Dendritic cell treated with granulocyte-macrophage colony-stimulating factor and Interleukin-4, amounts not matched to agents 40 ng/mL and 50 ng/mL, for 4 days (primary cell): Measurements from ENCODE around the gene PMVK.

Source experiments
- H3K27ac Mint-ChIP-seq: one replicate; pipeline ENCODE4 v1.8.0; 2022; ENCODE audit warnings: mild to moderate bottlenecking, mixed read lengths
- H3K27me3 Mint-ChIP-seq: one replicate; pipeline ENCODE4 v1.8.0; 2022; ENCODE audit warnings: mild to moderate bottlenecking, mixed read lengths
- H3K36me3 Mint-ChIP-seq: one replicate; pipeline ENCODE4 v1.8.0; 2022; ENCODE audit warnings: low read depth, mixed read lengths
- H3K4me1 Mint-ChIP-seq: one replicate; pipeline ENCODE4 v1.8.0; 2022; ENCODE audit warnings: low read depth, mixed read lengths
- H3K4me3 Mint-ChIP-seq: one replicate; pipeline ENCODE4 v1.8.0; 2022; ENCODE audit warnings: mild to moderate bottlenecking, moderate library complexity, mixed read lengths
- H3K9me3 Mint-ChIP-seq: one replicate; pipeline ENCODE4 v1.8.0; 2022; ENCODE audit warnings: mixed read lengths
- intact Hi-C: fragments of 100-400 bp; cut with micrococcal nuclease; formaldehyde crosslinking; loops from one replicate; pipeline ENCODE4 v1.15.0; 2022

PMVK gene

DNA sequence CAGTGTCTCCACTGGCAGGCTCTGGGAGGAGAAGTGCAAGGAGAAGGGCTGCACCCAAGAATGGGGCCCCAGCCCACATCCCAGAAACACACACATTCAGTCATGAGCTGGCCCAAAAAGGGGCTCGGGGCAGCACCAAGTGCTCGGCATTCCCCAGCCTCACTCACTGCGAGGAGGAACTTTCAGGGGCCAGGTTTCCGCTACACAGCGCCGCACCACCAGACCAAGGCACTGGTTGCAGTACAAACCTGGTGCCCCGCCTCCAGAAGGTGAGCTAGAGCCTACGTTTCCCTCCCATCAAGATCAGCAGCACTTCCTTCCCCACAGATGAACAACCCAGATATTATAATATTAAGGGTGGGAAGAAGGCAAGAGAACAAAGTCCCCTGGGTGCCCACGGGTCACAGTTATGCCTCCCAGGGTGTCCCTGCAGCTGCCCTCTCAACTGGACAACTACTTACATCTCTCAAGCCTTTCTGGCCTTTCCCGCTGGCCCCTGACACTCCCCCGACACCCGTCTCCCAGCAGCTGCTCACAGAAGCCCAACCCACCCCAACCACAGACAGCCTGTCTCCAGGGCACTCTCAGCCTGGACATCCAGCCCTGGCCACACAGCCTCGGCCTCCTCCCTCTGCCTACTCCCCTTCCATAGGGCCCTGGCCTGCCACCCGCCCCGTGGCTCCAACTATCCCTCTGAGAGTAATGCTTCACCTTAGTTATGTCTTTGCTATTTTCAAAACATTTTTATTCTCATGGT, 15.6 kb upstream of the PMVK start:
- Mint-ChIP-seq H3K4me1 (peaks cover 59% of the 10 kb centered on the region), H3K9me3 (no peaks in the 10 kb centered on the region), H3K27ac (peak overlapping the region; percentile 72), H3K36me3 (peaks cover 67% of the 10 kb centered on the region), H3K27me3 (no peaks in the 10 kb centered on the region), H3K4me3 (no peak overlapping the region)
- intact Hi-C loops: no loop called here

DNA sequence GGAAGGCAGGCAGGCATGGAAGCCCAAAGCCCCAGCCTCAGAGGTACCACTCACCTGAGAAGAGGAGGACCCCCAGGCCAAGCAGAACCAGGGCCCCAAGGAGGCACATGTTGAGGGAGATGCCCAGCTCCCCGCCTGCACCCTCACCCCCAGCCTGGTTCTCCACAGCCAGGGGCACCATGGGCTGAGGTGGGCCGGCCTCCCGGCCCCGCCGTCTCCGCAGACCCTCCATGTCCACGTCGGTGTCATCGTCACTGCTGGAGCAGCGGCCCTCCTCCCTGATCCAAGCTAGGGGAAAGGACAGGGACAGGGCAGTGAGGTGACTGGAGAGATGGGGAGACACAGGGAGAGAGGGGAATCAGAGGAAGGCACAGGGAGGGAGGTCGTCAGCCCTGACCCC, 11.6 kb upstream of the PMVK start:
- Mint-ChIP-seq H3K36me3 (peaks cover 84% of the 10 kb centered on the region), H3K4me3 (no peak overlapping the region), H3K27me3 (no peaks in the 10 kb centered on the region), H3K4me1 (peaks cover 52% of the 10 kb centered on the region), H3K27ac (peak overlapping the region; percentile 23), H3K9me3 (no peaks in the 10 kb centered on the region)
- intact Hi-C loops: no loop called here

DNA sequence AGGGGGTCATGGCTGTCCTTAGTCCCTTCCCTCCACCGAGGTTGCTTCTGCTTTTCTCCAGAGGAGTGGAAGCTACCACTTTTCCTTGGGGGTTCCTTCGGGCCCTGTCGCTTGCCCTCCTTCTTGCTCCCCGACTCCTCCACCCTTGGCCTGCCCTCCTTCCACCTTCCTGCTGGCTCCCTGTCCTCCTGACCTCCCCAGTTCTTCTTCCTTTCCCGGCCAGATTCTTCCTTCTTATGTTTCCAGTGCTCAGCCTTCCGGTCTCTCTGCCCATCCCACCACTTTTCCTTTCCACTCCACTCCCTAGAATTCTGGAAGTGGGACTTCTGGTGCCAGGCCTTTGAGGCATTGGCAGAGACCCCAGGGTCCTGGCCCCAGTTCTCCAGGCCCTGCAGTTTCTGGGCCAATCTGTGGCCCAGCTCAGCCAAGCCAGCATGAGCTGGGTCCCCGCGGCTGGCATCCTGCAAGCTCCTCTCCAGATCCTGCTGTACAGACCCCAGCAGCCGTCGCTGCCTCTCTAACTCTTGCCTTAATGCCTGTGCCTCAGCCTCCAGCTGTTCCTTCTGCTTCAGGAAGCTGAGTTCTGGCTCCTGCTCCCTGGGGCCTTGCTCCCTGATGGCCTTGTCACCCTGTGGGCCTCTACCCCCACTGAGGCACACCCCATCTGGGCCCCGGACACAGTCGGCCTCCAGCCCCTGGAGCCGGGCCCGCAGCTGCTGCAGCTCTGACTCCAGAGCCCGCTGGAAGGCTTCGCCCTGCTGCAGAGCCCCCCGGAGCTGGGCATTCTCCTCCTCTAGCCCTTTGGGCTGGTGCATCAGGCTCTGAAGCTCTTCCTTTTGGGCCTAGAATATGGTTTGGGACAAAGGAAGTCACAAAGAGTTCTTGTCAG, 9.7 kb upstream of the PMVK start:
- Mint-ChIP-seq H3K27me3 (no peaks in the 10 kb centered on the region), H3K9me3 (no peaks in the 10 kb centered on the region), H3K4me3 (no peak overlapping the region), H3K4me1 (peaks cover 52% of the 10 kb centered on the region), H3K36me3 (peaks cover 66% of the 10 kb centered on the region), H3K27ac (peak overlapping the region; percentile 47)
- intact Hi-C loops: no loop called here

DNA sequence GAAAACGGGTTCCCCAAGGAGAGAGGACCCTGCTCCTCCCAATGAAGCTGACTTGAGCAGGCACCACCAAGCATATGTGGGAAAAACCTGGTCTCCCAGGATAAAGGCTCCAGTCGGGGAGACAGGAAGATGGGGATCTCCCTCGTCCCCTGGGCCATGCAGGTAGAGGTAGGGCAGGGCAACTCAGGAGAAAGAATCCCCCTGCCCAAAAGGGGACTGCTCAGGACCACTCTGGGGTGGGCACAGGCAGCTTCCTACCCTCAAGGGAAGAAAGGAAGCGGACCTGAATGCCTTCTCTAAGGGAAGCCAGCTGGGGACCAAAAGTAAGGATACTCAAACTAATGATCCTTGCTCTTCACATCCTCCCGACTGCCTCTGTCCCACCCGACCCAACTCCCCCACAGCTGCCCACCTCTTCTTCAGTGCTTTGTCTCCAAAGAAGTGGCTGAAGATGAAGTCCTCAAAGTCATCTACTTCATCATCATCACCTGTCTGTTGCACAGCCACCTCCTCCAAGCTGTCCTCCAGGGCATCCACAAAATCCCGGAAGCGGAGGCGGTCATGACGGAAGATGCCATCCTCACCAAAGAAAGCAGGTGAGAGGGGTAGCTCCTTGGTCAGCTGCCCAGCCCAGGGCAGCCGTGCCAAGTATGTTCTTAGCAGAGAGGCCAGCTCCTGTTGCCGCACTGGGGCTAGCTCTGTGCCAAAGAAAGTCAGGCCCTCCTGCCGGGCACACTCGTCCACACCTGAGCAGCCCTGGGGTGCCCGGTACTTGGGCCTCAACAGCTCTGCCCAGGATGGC, 8.8 kb upstream of the PMVK start:
- peaks cover 57% of the 10 kb centered on the region for H3K36me3 Mint-ChIP-seq
- peaks cover 60% of the 10 kb centered on the region for H3K4me1 Mint-ChIP-seq
- peak overlapping the region; percentile 83 for H3K27ac Mint-ChIP-seq
- intact Hi-C loops: no loop called here
- no peaks in the 10 kb centered on the region for H3K27me3 Mint-ChIP-seq
- no peak overlapping the region for H3K4me3 Mint-ChIP-seq
- no peaks in the 10 kb centered on the region for H3K9me3 Mint-ChIP-seq

DNA sequence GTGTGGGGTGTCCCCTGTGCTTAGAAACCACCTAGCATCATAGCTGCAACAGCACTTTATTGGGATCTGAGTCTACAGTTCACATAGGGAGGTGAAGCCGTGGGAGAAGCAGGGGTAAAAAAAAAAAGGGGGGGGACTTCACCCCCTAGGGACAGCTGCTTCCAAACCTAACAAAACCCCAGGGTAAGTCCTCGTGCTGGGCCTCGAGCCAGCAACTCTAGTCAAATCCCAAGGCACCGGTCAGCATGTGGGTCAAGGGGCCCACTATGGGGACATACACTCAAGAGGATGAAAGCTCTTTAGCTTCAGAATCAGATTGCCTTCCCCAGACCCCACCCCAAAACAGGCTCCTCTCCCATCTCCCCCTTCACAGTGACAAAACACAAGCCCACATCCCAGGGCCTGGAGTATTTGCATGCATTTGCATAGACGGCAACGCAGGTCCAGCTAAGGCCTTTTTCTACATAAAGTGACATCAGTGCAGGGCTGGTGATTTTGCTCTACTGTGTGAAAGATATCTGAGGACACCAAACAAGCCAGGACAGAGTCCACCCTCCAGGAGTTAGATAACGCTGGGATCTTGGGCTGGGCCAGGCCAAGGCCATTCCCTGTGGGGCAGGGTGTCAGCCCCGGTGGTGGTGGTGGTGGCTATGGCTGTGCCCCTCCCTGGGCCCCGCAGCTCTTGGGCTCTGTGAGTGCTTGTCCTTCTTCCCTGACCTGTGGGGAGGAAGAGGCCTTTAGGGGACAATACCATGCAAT, 8.1 kb upstream of the PMVK start:
- Mint-ChIP-seq H3K36me3 (peaks cover 52% of the 10 kb centered on the region), H3K9me3 (no peaks in the 10 kb centered on the region), H3K27me3 (no peaks in the 10 kb centered on the region), H3K4me1 (peaks cover 65% of the 10 kb centered on the region), H3K27ac (peak overlapping the region; percentile 83), H3K4me3 (no peak overlapping the region)
- intact Hi-C loops: no loop called here

DNA sequence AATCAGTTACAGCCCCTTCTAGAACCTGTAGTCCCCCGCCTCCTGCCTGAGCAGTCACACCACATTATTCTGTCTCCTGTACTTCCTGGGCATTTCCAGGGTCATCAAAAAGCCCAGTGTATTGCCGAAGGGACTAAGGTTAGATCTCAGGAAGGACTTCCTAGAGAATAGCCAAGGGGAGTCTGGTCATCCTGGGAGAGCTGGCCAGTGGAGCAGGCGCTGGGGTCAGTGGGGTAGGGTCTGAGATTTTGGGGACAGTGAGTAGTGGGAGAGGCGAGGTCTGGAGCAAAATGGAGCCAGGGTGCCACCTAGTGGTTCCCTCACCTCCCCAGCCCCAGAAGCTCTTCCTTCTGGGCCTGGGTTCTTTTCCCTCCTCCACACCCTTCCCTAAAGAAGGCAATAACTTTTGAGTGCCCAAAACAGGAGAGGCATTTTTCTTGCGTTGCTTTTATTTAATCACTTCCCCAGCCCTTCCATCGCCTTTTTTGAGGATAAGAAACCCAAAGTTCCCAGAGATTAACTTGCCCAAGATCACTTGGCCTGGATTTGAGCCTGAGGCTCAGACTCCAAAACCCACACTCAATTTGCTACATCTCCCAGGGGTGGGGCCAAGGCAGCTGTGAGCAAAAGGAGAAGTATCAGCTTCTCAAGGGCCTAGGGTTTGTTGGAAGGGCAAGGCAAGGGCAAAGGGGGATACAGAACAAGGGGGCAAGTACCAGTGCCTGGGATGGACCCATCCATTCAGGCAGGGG, 7.3 kb upstream of the PMVK start:
- H3K36me3 Mint-ChIP-seq: peaks cover 45% of the 10 kb centered on the region
- H3K27me3 Mint-ChIP-seq: no peaks in the 10 kb centered on the region
- H3K4me1 Mint-ChIP-seq: peaks cover 71% of the 10 kb centered on the region
- H3K9me3 Mint-ChIP-seq: no peaks in the 10 kb centered on the region
- H3K4me3 Mint-ChIP-seq: peak overlapping the region; percentile 7
- intact Hi-C loops: no loop called here
- H3K27ac Mint-ChIP-seq: peak overlapping the region; percentile 83

DNA sequence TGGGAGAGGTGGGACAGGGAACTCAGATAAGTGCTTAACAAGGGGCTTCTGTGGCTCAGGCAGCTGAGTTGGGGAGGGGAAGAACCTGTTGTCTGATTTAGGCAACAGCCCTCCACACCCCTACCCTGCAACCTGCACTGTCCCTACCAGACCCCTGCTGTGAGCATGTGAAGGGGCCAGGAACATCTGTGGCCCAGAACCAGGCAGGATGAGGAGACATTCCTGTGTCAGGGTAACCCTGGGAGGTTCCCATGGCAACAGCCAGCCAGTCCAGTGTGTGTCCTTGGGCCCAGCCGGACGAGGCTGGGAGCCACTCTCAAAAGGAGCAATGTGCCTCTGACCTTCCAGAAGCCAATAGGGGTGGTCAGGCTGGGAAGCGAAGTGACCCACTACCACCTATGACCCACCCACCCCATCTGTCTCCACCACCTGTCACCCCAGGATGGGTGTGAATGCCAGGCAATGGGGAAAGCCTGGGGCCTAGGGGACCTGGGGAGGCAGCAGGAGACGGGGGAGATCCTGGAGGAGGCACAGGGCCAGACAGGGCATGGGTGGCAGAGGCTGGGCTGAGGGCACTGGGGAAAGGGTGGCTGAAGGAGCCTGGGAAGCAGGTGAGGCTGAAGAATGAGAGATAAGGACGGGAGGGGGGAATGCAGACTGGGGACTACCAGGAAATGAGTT, 5.0 kb upstream of the PMVK start:
- Mint-ChIP-seq H3K27me3 (no peaks in the 10 kb centered on the region), H3K36me3 (peaks cover 30% of the 10 kb centered on the region), H3K4me3 (no peak overlapping the region), H3K9me3 (no peaks in the 10 kb centered on the region), H3K4me1 (peaks cover 86% of the 10 kb centered on the region), H3K27ac (peak overlapping the region; percentile 83)
- intact Hi-C loops: no loop called here

DNA sequence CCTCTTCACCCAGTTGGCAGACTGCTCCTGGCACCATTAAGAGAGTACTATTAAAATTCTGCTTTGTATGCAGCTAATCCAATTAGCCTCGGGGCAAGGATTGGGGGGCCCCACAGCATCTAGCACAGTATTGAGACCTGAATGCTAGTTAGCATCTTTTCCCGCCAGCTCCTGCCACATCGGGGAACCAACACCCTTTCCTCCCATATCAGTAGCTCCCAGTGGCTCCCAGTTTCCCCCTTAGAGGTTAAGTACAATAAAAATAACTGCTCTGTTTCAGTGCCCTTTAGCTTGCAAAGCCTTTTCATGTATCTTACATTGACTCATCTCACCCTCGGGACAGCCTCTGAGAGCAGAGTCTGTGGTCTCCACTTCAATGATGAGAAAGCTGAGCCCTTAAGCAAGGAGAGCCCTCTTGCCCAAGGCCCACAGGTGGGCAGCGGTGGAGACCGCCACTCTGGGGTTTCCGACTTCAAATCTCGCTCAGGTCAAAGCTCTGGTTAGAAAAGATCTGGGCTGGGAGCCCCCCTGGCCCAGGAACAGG, 4.2 kb upstream of the PMVK start:
- H3K4me3 Mint-ChIP-seq: no peak overlapping the region
- peaks cover 27% of the 10 kb centered on the region for H3K36me3 Mint-ChIP-seq
- no peaks in the 10 kb centered on the region for H3K27me3 Mint-ChIP-seq
- peaks cover 78% of the 10 kb centered on the region for H3K4me1 Mint-ChIP-seq
- H3K9me3 Mint-ChIP-seq: no peaks in the 10 kb centered on the region
- H3K27ac Mint-ChIP-seq: peak overlapping the region; percentile 56
- intact Hi-C loops: no loop called here

DNA sequence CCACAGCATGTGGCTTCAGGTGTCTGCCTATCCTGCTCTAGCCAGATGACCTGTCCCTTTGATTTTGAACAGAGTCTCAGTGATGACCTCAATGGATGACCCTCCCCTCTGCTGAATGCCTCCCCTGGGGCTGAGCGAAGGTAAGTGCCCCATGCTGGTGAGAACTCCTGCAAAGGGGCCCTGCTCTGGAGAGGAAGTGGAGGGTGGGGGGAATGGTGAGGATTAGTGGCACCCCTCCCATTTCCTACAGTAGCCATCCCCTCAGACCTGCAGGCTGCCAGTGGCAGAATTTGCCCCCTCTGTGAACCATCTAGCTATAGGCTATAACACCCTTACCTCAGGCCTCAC, 3.7 kb upstream of the PMVK start:
- H3K4me1 Mint-ChIP-seq: peaks cover 76% of the 10 kb centered on the region
- H3K27ac Mint-ChIP-seq: peak overlapping the region; percentile 56
- intact Hi-C loops: no loop called here
- no peaks in the 10 kb centered on the region for H3K9me3 Mint-ChIP-seq
- no peak overlapping the region for H3K4me3 Mint-ChIP-seq
- peaks cover 21% of the 10 kb centered on the region for H3K36me3 Mint-ChIP-seq
- H3K27me3 Mint-ChIP-seq: no peaks in the 10 kb centered on the region

DNA sequence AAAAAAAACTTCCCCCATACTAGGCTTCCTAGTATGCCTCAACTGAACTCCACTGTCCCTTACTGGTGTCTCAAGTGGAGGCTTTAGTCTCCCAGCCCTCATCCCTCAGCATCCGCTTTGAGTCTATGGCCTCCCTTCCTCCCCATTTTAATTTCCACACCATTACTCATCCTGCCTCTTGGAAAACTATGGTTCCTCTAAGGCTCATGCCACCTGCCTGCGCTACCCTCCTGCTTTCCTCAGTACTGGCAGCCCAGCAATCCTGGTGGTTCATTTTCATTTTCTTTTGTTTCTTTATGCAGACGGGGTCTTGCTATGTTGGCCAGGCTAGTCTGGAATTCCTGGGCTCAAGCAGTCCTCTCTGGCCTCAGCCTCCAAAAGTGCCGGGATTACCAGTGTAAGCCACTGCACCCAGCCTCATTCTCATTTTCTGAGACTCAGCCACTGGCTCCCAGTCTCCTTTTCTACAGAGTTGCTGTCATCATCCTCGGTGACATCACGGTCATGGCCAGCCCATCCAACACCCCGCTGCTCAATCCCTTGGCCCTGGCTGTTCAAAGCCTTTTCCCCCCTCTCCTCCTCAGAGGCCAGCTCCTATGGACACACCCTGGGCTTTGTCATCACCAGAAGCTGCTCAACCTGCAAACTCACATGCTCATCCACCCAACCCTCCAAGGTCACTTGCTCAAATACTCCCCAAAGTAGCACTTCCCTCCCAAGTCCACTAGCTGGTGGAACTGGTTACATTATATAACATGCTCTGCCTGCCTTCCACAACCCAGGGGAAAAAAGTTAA, 2.3 kb upstream of the PMVK start:
- H3K4me3 Mint-ChIP-seq: peak overlapping the region; percentile 25
- peaks cover 71% of the 10 kb centered on the region for H3K4me1 Mint-ChIP-seq
- peak overlapping the region; percentile 88 for H3K27ac Mint-ChIP-seq
- H3K27me3 Mint-ChIP-seq: no peaks in the 10 kb centered on the region
- intact Hi-C loops: no loop called here
- no peaks in the 10 kb centered on the region for H3K9me3 Mint-ChIP-seq
- peaks cover 13% of the 10 kb centered on the region for H3K36me3 Mint-ChIP-seq

DNA sequence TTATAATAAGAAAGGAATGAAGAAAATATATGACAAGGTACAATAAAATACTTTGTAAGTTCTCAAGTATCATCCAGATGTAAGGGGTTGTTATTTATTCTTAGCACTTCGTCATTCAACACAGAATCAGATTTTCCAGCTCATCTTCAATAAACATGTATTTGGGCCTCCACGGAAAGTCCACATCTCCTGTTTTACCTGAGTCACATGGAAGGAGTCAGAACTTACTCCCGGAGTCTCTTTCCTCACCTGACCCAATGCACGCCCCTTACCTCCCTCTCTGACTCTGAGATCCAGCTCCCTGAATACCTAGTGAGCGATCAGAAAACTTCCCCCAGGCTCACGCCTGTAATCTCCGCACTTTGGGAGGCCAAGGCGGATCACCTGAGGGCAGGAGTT, 1.5 kb upstream of the PMVK start:
- H3K27ac Mint-ChIP-seq: peak overlapping the region; percentile 88

More for the DNA sequence above, 1.5 kb upstream of the PMVK start:
- Mint-ChIP-seq H3K4me3 (peak overlapping the region; percentile 79), H3K9me3 (no peaks in the 10 kb centered on the region), H3K4me1 (peaks cover 62% of the 10 kb centered on the region), H3K36me3 (peaks cover 13% of the 10 kb centered on the region), H3K27me3 (no peaks in the 10 kb centered on the region)
- intact Hi-C loops: loop anchor here (1.0 to 2.0 kb wide), 3 partner anchors 36 to 379 kb away; partner anchors contain the start of genes ADAM15, CKS1B and UBE2Q1
